GM19372 (cell line): ENCODE results near the gene DOK5.
"Not testable (repeated sequence)": the region's sequence is repeated elsewhere in the genome, so short reads cannot be mapped to it uniquely, and the experiment has no call there.

ENCODE experiments used
- ATAC-seq: cut with Tn5 transposase; IDR thresholded peaks from one replicate; pipeline ENCODE4 v1.9.1; 2021; ENCODE audit warnings: mild to moderate bottlenecking, low read depth, moderate library complexity; ENCODE audit not compliant: unreplicated experiment

DOK5 gene

GRCh38 chr20:54469952-54470351 is 5.4 kb upstream of the DOK5 start:
- ATAC-seq = no peak

- no peak for ATAC-seq
Measured at GRCh38 chr20:54470697-54471096, 4.7 kb upstream of the DOK5 start.

GRCh38 chr20:54472607-54473006 is 2.8 kb upstream of the DOK5 start:
- ATAC-seq = no peak

- no peak for ATAC-seq
Measured at GRCh38 chr20:54473340-54473739, 2.1 kb upstream of the DOK5 start.

- no peak for ATAC-seq
Measured at GRCh38 chr20:54474046-54474445, 1.3 kb upstream of the DOK5 start.

- no peak for ATAC-seq
Measured at GRCh38 chr20:54474866-54475265, 527 bp upstream of the DOK5 start.

- ATAC-seq = no peak
Measured at GRCh38 chr20:54476169-54477009, 996 bp downstream of the DOK5 start.

- no peak for ATAC-seq
Measured at GRCh38 chr20:54477191-54477955, 2.0 kb downstream of the DOK5 start.

GRCh38 chr20:54479138-54479906 is 3.9 kb downstream of the DOK5 start:
- no peak for ATAC-seq

- ATAC-seq = not testable (repeated sequence)
Measured at GRCh38 chr20:54479937-54480336, 4.5 kb downstream of the DOK5 start.

- ATAC-seq = no peak
Measured at GRCh38 chr20:54481442-54481841, 6.0 kb downstream of the DOK5 start.

- ATAC-seq = no peak
Measured at GRCh38 chr20:54485631-54486030, 10.2 kb downstream of the DOK5 start.

GRCh38 chr20:54486585-54486984 is 11.2 kb downstream of the DOK5 start:
- ATAC-seq = no peak

- no peak for ATAC-seq
Measured at GRCh38 chr20:54488442-54488841, 13.0 kb downstream of the DOK5 start.

- ATAC-seq = no peak
Measured at GRCh38 chr20:54491506-54491905, 16.1 kb downstream of the DOK5 start.

- ATAC-seq = no peak
Measured at GRCh38 chr20:54494303-54495006, 19.1 kb downstream of the DOK5 start.

GRCh38 chr20:54497931-54498718 is 22.7 kb downstream of the DOK5 start:
- no peak for ATAC-seq

- no peak for ATAC-seq
Measured at GRCh38 chr20:54499111-54499510, 23.7 kb downstream of the DOK5 start.

GRCh38 chr20:54502179-54502578 is 26.8 kb downstream of the DOK5 start:
- no peak for ATAC-seq

GRCh38 chr20:54506643-54507042 is 31.2 kb downstream of the DOK5 start:
- ATAC-seq = no peak
